Non-pigmented ciliary epithelial cell (primary cell): ENCODE measurements around the gene TTLL11.

ENCODE experiments used
- DNase-seq: peaks from one replicate; pipeline ENCODE4 v3.0.0-alpha.2; 2010; ENCODE audit warnings: low read depth

Gene TTLL11

DNA sequence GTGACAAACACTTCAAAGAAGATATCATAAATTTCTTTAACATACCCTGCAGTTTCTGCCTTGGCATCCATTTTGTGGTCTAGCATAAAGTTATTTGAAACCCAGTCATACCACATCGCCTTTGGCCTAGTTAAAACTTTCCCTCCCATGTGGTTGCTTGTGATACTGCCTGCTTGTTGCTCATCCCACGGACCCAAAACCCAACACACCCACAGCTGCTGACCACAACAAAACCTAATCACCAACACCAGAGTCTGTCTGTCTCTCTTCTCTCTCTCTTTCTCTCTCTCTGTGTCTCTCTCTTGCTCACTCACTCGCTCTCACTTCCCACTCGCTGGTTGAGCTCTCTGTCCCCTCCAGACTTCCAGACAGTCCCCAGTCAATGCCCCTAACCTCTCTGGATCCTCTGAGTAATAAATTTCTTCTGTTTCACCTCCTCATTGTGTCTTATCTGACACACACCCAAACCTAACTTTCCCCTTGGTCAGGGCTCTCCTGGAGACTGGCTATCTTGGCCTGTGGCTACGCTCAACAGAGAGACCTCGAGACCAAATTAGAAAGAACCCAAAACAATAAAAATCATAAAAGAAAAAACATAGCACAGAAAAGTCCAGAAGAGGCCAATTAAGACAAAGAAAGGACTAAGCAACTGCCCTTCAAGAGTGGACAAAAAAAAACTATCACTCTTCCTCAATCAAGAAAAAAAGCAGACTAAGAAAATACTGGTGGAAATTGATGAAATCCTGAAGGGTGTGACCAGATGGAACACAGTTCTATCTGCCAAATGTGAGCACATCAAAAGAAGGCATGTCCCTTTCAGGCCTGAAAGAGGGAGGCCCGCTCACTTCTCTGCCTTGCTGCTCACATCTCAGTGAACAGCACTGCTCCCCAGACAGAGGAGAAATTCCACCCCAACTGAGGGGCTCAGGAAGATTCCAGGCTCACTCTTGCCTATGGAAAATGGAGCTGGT is 41.5 kb downstream of the TTLL11 start:
- DNase-seq: peak; percentile 24

DNA sequence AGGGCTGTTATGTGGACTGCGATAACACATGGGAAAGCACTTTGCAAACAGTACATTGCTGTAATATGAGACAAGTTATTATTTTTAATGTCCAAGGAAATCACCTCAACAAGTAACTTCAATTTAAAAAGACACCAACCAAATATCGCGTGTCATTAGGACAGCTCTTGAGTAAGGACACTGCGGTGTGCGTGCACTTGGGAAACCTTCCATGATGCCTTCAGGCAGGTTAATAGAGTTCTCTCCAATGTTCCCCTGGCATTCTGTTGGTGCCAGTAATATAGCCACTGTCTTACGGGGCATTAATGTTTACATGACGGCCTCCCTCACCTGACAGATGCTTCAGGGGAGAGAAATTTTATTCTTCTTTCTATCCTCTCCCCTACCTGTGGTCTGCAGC is 42.9 kb downstream of the TTLL11 start:
- DNase-seq: no peak

DNA sequence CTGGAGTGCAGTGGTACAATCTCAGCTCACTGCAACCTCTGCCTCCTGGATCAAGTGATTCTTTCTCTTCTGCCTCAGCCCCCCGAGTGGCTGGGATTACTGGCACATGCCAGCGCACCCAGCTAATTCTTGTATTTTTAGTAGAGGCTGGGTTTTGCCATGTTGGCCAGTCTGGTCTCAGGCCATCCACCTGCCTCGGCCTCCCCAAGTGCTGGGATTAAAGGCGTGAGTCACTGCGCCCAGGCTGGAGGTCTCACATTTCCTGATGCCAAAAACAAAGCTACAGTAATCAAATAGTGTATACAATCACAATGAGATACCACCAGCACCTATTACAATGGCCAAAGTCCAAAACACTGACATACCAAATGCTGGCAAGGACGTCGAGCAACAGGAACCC is 51.1 kb downstream of the TTLL11 start:
- no peak for DNase-seq

DNA sequence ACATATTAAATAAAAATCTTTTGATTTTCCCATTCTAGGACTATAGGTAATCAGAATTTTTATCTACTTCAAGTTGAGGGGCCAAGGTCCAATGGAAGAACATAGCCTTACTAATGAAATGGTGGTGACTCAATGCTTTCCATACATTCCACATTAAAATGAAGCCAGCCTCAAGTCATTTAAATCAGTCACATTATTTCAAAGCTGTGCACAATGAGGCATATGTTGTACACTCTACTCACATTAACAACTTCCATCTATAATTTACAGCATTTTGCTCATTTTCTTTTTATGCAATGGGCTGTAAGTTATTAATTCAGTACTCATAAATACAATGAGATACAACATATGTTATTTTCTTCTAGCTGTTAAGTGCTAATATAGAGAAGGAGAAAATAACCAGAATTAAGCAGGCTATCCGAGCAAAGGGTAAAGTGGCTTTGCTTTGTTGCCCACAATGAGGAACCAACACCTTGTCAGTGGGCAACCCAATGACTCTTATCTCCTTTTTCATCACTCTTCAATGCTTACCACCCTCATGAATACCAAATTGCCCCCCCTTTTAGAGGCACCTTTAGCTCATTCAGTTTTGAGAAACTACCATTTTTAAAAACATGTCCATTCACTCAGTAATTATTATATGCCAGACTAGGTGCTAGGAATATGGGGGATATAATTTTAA is 52.4 kb downstream of the TTLL11 start:
- no peak for DNase-seq

DNA sequence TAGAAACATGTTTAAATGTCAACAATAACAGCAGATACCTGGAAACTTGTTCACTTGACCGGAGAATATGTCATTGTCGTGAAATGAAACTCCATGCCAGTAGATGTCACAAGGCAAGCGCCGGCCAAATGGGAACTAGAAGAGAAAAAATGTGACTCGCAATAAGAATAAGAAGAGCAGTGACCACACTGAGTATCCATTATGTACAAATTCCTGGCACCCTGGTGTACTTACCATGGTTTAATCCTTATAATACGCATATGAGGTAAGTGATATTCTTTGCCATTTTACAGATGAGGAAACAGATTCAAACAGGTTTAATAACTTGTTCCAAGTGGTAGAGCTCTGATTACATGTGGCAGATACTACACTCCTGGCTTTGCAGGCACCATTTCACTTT is 53.9 kb downstream of the TTLL11 start:
- DNase-seq: no peak

DNA sequence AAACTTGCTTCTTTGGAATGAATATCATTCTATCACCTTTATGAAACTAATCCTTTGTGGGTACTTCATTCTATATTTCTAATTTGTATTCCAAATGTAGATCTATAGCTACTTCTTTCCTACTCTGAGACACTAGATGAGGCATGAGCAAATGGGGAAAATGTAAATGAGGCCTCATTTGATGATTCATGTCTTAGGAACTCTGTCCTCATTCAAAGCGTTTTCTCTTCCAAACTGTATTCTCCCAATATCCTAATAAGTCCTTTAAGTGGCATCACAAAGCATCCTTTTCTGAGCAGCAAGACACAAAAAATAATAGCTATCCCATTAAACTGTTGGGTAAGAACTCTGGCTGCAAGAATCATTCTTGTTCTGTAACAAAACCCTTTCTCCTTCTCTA is 56.1 kb downstream of the TTLL11 start:
- DNase-seq: no peak

DNA sequence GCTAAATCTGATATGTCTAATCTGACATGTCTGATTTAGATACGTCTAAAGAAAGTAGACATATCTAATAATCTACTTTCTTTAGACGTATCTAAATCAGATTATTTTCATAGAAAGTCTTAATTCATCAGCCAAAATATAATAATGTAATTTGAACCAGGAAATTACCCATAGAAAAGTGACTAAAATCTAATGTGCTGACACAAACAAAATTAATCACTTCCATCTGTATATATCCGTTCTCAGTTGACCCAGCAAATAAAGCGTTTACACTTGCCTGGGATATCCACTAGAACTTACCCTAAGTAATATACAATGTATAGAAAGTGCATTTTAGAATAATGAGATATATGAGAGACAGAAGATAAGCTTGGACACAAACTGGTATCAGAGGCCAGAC is 56.7 kb downstream of the TTLL11 start:
- DNase-seq: no peak

DNA sequence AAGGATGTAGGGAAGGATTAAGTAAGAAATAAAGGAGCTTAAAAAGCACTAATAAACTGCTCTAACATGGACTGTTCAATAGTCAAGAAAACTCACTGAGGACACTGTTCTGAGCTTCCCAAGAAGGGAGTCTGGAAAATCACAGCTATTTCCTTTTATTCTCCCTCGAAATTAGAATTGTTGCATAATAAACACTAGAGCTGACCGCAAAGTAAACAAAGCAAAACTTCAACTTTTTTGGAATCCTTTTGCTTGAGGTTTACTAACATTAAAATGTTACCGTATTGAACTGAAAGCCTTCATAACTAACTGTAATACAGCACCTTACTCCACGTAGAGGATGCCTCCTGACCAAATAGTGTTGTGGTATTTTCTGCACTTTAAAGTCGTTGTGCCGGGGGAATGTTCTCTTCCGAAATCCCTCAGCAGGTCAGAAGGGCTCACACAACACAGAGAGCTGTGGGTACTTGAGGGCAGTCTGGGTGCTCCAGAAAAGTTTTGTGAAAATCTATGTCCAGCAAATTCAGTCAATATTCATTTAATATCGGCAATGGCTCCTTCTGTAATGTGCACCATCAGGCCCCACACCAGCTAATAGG is 59.2 kb downstream of the TTLL11 start:
- DNase-seq: no peak

DNA sequence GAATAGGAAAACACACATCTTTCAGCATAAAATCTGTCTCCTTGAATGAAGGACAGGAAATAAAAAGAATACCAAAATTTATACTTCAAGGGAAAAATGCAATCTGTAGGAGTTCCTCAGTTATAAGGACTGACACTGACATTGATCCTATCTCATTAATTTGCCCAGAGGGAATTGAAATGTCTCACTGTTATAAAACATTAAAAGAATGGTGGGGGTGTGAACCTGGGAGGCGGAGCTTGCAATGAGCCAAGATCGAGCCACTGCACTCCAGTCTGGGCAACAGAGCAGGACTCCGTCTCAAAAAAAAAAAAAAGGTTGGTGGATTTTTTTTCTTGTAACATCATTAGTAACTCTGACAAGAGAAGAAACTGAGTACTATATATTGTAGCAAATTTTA is 60.8 kb downstream of the TTLL11 start:
- DNase-seq: no peak

DNA sequence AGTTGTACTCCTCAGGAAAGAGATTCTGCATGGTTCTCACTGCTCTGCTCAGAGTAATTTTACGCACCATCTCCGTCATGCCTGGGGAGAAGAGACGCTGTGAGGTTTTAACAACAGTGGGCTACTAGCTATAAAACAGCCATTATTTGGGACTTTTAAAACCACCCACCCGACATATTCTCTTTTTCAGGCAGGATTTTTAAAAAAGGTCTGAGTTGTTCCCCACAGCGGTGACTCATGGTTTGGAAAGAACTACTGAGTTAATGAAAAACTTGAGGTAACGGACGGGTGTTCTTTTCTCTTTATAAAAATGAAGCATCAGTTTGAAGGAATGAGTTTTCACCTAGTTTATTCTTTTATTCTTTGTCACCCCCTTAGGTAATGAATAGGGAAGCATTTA is 61.3 kb downstream of the TTLL11 start:
- DNase-seq: no peak

DNA sequence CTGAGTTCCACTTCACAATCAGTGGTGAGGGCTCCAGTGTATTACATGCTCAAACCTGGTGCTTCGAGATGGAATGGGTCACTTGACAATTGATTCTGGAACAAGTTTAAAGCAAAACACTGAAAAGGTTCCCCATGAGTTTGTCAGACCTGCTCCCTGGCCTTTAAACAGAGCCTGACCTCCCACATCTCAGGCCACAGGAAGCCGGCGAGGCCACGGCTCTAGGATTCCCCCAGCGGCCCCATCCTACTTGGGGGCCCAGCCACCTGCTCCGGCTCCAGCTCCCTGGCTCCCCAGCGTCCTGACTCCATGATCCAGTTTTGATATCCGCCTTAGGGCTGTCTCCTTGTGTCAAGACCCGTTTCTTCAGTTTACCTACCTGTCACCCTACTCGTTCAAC is 62.0 kb downstream of the TTLL11 start:
- no peak for DNase-seq

DNA sequence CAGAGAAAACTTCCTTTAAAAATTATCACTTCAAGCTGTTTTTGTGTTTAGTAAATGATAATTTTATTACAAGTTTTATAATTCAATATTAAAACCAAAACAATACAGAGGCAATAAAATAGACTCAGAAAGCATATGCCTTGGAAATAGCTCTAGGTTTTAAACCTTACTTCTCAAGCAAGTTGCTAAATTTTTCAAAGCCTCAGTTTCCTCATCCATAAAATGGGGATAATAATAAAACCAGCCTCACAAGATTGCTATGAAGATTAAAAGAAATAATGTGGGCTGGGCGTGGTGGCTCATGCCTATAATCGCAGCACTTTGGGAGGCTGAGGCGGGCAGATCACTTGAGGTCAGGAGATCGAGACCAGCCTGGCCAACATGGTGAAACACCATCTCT is 62.8 kb downstream of the TTLL11 start:
- no peak for DNase-seq

DNA sequence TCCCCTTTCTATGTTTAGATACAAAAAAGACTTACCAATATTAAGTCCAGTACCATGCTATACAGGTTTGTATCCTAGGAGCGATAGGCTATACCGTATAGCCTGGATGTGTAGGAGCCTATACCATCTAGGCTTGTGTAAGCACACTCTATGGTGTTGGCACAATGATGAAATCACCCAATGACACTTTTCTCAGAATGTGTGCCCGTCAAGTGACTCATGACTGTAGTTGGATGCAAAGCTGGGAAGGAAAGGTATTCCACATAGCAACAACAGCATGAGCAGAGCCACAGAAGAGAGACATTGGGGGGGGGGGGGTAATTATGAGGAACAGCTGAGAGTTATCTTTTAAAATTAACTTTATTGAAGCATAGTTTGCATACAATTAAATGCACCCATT is 63.2 kb downstream of the TTLL11 start:
- DNase-seq: no peak

DNA sequence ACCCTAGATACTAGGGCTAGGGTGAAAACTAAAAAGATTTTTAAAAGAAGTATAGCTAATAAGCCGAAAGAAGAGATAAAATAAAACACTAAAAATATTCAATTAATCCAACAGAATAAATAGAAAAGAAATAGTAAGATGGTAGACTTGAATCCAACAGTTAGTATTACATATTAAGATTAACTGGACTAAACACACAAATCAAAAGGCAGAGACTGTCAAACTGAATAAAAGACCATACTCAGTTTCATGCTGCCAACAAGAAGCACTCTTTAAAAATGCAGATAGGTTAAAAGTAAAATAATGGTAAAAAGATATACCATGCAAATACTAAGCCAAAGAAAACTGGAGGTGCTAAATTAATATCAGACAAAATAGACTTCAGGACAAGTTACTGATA is 65.0 kb downstream of the TTLL11 start:
- DNase-seq: no peak

DNA sequence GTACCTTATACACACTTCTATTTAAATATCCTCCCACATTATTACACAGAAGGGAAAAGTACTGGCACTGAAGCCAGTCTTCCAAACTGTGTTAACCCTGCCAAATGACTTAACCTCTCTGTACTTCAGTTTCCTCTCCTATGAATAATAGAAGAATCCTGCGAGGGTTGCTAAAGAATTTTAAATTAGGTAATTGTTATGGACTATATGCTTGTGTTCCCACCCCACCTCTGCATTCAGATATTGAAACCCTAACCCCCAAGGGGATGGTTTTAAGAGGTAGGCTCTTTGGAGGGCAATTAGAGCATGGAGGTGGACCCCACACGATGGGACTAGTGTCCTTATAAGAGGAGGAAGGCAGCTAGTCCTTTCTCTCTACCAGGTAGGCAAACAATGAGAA is 72.7 kb downstream of the TTLL11 start:
- DNase-seq: no peak

DNA sequence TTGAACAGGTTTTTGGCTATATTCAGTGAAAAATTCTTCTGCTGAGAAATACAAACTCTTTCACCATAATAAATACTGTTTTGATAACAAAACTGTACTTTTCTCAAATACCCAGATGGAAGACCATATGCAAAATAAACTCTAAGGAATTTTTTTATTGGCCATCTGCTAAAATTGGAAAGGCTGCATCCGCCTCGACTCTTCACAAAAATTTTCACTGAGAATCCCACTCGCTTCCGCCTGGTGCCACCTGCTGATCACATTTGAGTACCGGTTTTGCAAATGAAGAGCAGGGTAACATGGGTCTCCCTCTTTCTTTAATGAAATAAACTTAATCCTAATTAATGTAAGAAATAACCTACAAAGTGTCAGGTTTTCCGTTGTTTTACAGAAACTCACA is 76.4 kb downstream of the TTLL11 start:
- no peak for DNase-seq

DNA sequence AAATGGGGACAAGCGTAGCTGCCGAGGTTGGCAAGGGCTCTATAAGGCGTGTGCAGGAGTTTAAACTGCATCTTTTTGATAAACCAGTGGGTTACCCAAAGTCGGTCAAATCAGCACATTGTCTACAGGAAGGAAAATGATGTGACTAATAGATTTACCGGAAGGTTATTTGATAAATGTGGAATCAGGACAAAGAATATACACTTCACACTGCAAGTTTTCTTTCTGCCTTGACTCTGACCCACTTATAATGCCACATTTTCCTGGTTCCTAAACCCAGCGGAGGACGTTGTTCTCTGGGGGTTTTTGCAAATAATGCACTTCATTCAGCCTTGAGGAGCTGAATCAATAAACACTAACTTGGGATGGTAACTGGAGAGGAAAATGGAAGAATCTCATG is 76.8 kb downstream of the TTLL11 start:
- DNase-seq: no peak

DNA sequence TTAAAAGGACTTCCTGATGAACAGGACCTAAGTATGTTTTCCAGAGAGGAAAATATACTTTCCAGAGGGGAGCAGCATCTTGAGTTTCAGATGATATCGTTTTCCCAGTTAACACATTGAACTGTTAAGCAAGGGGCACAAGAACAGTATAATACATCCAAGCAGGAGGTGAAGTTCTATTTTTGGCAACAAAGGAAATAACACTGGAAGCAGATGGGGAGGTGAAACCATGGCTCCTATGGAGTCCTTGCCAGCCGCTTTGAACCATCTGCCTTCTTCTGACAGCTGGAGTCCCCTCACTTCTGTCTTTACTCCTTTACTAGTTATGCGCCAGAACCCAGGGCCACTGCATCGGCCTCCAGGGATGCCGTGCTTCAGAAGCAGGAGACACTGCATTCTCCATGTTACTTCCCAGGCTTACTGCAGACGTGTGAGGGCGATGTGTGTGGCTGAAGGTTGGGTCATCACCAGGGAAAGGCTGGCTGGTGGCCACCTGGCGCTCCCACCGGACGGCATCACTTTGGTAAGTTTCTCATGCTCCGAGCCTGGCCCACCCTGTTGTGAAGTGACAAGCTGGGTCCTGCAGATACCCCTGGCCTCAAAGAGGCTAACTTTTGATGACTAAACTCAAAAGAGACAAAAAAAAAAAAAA is 77.8 kb downstream of the TTLL11 start:
- DNase-seq: no peak

DNA sequence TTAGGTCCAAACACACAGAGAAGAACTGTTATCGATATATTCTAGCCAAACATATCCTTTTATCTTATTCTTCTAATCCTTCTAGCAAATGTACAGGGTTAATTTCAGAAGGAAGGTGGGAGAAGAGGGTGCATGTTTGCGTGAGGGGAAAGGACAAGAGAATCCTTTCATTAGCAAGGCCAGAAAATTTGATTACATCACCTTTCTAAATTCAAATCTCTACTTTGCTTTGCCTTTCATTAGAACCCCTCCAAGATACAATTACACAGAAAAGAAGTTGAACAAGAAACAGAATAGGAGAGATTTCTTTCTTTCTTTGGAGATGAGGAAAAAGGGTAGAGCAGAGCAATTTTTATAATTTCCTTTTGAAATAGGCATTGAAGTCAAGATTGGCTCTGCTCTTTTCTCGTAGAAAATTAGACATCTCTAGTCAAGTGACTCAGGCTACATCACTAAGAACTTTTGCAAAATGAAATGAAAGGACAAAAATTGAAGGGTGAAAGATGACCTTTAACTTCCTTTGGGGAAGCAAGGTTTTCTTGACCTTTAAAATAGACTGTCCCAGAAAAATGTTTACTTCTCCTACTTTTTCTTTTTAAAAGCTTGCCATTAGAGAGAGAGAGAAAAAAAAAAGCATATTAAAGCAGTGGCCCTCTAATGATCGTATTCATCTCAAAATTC is 81.2 kb downstream of the TTLL11 start:
- no peak for DNase-seq

DNA sequence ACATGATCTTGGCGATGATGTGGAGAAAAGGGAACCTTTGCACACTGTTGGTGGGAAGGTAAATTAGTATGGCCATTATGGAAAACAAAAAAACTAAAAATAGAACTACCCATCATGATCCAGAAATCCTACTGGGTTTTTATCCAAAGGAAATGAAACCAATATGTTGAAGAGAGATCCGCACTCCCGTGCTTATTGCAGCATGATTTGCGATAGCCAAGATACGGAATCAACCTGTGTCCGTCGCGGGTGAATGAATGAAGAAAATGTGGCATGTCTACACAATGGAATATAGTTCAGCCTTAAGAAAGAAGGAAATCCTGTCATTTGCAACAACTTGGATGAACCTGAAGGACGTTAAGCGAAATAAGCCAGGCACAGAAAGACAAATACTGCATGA is 84.5 kb downstream of the TTLL11 start:
- DNase-seq: no peak

DNA sequence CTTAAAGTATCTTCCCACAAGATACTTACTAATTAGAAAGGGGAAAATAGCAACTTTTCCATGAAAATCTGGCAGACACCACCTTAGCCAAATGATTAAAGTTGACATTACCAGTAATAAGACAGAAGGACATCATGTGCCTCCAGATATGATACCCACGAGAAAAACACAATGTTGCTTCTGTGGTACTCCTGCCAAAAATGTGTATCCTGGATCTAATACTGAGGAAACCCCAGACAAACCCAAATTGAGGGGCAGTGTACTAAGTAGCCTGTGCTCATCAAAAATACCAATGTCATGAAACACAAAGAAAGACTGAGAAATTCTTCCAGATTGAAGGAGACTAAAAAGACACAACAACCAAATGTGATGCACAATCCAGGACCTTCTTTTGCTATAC is 85.3 kb downstream of the TTLL11 start:
- no peak for DNase-seq

DNA sequence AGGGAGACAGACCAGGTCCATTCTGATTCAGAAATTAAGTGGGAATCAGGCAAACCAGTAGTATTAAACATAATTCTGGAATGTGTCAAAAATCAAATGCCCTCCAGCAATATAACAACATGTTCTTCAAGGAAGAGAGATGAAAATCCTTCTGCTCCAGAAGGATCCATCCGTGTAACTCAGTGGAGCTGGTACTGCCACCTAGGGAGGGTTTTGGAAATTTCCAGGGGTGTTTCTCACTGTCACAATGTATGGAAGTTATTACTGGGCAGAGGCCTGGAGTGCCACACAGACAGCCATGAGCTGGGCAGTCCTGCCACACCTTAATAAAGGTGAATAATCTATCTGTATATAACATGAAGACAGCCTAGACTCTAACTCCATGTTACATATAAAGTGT is 87.5 kb downstream of the TTLL11 start:
- no peak for DNase-seq
